MCF 10A (cell line): ENCODE measurements around the gene ICE2. TPM values are rescaled to one million over a fixed set of nuclear protein-coding genes. Genes with fewer than 3 reads are reported as not detected.
"Not testable (repeated sequence)": the region's sequence is repeated elsewhere in the genome, so short reads cannot be mapped to it uniquely, and the experiment has no call there.

ENCODE experiments used
- BruUV-seq: library from RNA; stranded (reverse); fragments of 400-500 nt; replicated peaks from 2 replicates; lab custom pipeline; 2021; lab: Mats Ljungman, UMichigan
- CTCF ChIA-PET: fragments of 300-600 bp; sonication (Branson Sonifier 250); formaldehyde crosslinking; extraction: SDS; loops from one replicate; lab custom pipeline; 2021; ENCODE audit warnings: antibody characterized with exemption, inconsistent platforms; lab: Yijun Ruan, JAX
- POLR2A ChIA-PET: fragments of 300-600, 350-650 bp; sonication (Branson Sonifier 250); formaldehyde crosslinking; extraction: SDS; loops from one replicate; lab custom pipeline; 2020; ENCODE audit warnings: antibody characterized with exemption, inconsistent platforms; lab: Yijun Ruan, JAX
- DNase-seq: peaks from one replicate; pipeline ENCODE4 v3.0.0-alpha.2; 2018; ENCODE audit not compliant: unreplicated experiment
- H3K27ac Mint-ChIP-seq: one replicate; pipeline ENCODE4 v1.8.0; 2022; ENCODE audit warnings: mild to moderate bottlenecking, low read depth, mixed read lengths; ENCODE audit not compliant: unreplicated experiment
- H3K27me3 Mint-ChIP-seq: one replicate; pipeline ENCODE4 v1.8.0; 2022; ENCODE audit warnings: mixed read lengths; ENCODE audit not compliant: insufficient read depth, unreplicated experiment
- H3K36me3 Mint-ChIP-seq: one replicate; pipeline ENCODE4 v1.8.0; 2022; ENCODE audit warnings: mild to moderate bottlenecking, moderate library complexity, mixed read lengths; ENCODE audit not compliant: insufficient read depth, unreplicated experiment
- H3K4me1 Mint-ChIP-seq: one replicate; pipeline ENCODE4 v1.8.0; 2022; ENCODE audit warnings: mixed read lengths; ENCODE audit not compliant: insufficient read depth, unreplicated experiment
- H3K4me3 Mint-ChIP-seq: one replicate; pipeline ENCODE4 v1.8.0; 2022; ENCODE audit warnings: mild to moderate bottlenecking, moderate library complexity, mixed read lengths; ENCODE audit not compliant: unreplicated experiment
- H3K9me3 Mint-ChIP-seq: one replicate; pipeline ENCODE4 v1.8.0; 2022; ENCODE audit warnings: mixed read lengths; ENCODE audit not compliant: unreplicated experiment
- CTCF ChIP-seq: fragments of 200-600 bp; IDR thresholded peaks from one replicate; pipeline ENCODE4 v1.8.0; 2022; ENCODE audit warnings: antibody characterized with exemption, mild to moderate bottlenecking; ENCODE audit not compliant: unreplicated experiment
- intact Hi-C: fragments of 100-400 bp; cut with micrococcal nuclease; formaldehyde crosslinking; loops from 2 replicates; pipeline ENCODE4 v1.14.1; 2022
- total RNA-seq: library from RNA; stranded (reverse); gene quantifications from 2 replicates; pipeline ENCODE4 v1.2.3, GENCODE V29; 2022

The ICE2 gene
- total RNA-seq, 1 experiment from 2014 or later: 57.9 TPM

- TF ChIP-seq CTCF: no peak
- CTCF ChIA-PET: interaction anchor here (0.7 to 1.0 kb wide), 4 partner anchors 24 to 115 kb away, joined by 3 read pairs; no protein-coding TSS in a partner anchor
- intact Hi-C loops: no loop called here
- Mint-ChIP-seq H3K27me3 (no peaks in the 10 kb centered on the region), H3K27ac (no peak overlapping the region), H3K4me1 (peaks cover 31% of the 10 kb centered on the region), H3K36me3 (peaks cover 5% of the 10 kb centered on the region), H3K4me3 (no peak overlapping the region), H3K9me3 (no peaks in the 10 kb centered on the region)
- POLR2A ChIA-PET: interaction anchor here (0.6 to 11.6 kb wide), 5 partner anchors 9 to 343 kb away, joined by 4 to 238 read pairs (median 58); partner anchors contain the start of gene ANXA2
- BruUV-seq: no TSS peak
- no peak for DNase-seq
Observed at GRCh38 chr15:60405399-60405798, 73.5 kb downstream of the ICE2 start.

- H3K4me3 Mint-ChIP-seq, H3K9me3 Mint-ChIP-seq, H3K27ac Mint-ChIP-seq, intact Hi-C loops, DNase-seq, H3K27me3 Mint-ChIP-seq, BruUV-seq, H3K36me3 Mint-ChIP-seq: not testable (repeated sequence)
- ChIA-PET CTCF (interaction anchor here (1.0 kb wide), 2 partner anchors 39 to 76 kb away, joined by 3 read pairs; no protein-coding TSS in a partner anchor), POLR2A (interaction anchor here (1.1 to 13.9 kb wide), 5 partner anchors 8 to 20 kb away, joined by 5 to 376 read pairs (median 91); partner anchors contain the start of gene ANXA2)
- peaks cover 37% of the 10 kb centered on the region for H3K4me1 Mint-ChIP-seq
Observed at GRCh38 chr15:60404351-60404750, 74.6 kb downstream of the ICE2 start.

- intact Hi-C loops: no loop called here
- ChIA-PET CTCF (interaction anchor here (0.6 to 1.0 kb wide), 3 partner anchors 24 to 307 kb away, joined by 3 to 4 read pairs (median 3); no protein-coding TSS in a partner anchor), POLR2A (interaction anchor here (0.8 to 13.9 kb wide), 7 partner anchors 9 to 1399 kb away, joined by 3 to 461 read pairs (median 26); no protein-coding TSS in a partner anchor)
- H3K9me3 Mint-ChIP-seq: no peaks in the 10 kb centered on the region
- no TSS peak for BruUV-seq
- H3K36me3 Mint-ChIP-seq: peaks cover 30% of the 10 kb centered on the region
- H3K4me3 Mint-ChIP-seq: no peak overlapping the region
- no peak for DNase-seq
- H3K4me1 Mint-ChIP-seq: peaks cover 30% of the 10 kb centered on the region
- H3K27ac Mint-ChIP-seq: no peak overlapping the region
- H3K27me3 Mint-ChIP-seq: no peaks in the 10 kb centered on the region
- no peak for TF ChIP-seq CTCF
Observed at GRCh38 chr15:60400944-60401343, 78.0 kb downstream of the ICE2 start.

- Mint-ChIP-seq H3K27me3 (no peaks in the 10 kb centered on the region), H3K9me3 (no peaks in the 10 kb centered on the region), H3K4me1 (peaks cover 40% of the 10 kb centered on the region), H3K36me3 (peaks cover 41% of the 10 kb centered on the region), H3K27ac (peak overlapping the region; percentile 91), H3K4me3 (no peak overlapping the region)
- ChIA-PET POLR2A (interaction anchor here (0.8 to 13.9 kb wide), 14 partner anchors 8 to 710 kb away, joined by 3 to 461 read pairs (median 6); partner anchors contain the start of gene BNIP2), CTCF (no interaction called here)
- TF ChIP-seq CTCF: no peak
- no peak for DNase-seq
- no TSS peak for BruUV-seq
- intact Hi-C loops: loop anchor here (5.0 kb wide), 1 partner anchor 38 kb away; no protein-coding TSS in a partner anchor
Observed at GRCh38 chr15:60399931-60400330, 79.0 kb downstream of the ICE2 start.
